ENCODE results near the gene RHBDD1.

- TF ChIP-seq REST (IDR thresholded peaks at IDR 0.05; ENCODE audit: borderline replicate concordance) = no peak
- TF ChIP-seq POLR2AphosphoS5 (IDR thresholded peaks at IDR 0.05) = no peak
- TF ChIP-seq CTCF (IDR thresholded peaks at IDR 0.05; ENCODE audit: poor library complexity, severe bottlenecking) = no peak
- no peak for TF ChIP-seq MXI1 (conservative IDR thresholded peaks at IDR 0.05; ENCODE audit: poor library complexity, severe bottlenecking)
- no peak for TF ChIP-seq TAF1 (IDR thresholded peaks at IDR 0.05; ENCODE audit: low read depth)
- no peak for TF ChIP-seq EZH2 (IDR thresholded peaks at IDR 0.05; ENCODE audit: borderline replicate concordance, insufficient read depth, low read length, poor library complexity, severe bottlenecking)
Observed at GRCh38 chr2:226902041-226902966, 66.5 kb downstream of the RHBDD1 start.
